ENCODE measurements around the gene PPARD.

PPARD gene

GRCh38 chr6:35468181-35468979 lies 126.0 kb downstream of the PPARD start, which contains the start of gene RPL10A:
RPL10A (plus strand) TSS chr6:35468401; CDS start chr6:35468435, 34 bp downstream.
- peaks cover 17% of the 10 kb centered on the region; the same call in 1 of the 2 replicates for H3K4me1 ChIP-seq (ENCODE audit: control insufficient read depth, insufficient read depth, low read length)
- H3K27ac ChIP-seq (ENCODE audit: low read depth, low read length): peak within 1 kb of the TSS; percentile 96
- H3K9me3 ChIP-seq (ENCODE audit: control insufficient read depth, insufficient read depth, low read depth, low read length): no peaks in the 10 kb centered on the region
- H3K9ac ChIP-seq (ENCODE audit: low read length): peak within 1 kb of the TSS; percentile 98
- H3K36me3 ChIP-seq (ENCODE audit: control insufficient read depth, insufficient read depth, low read length): peaks cover 70% of the 10 kb centered on the region
- peak within 1 kb of the TSS; percentile 96 for H3K4me3 ChIP-seq (ENCODE audit: low read depth, low read length)
- 0 out of 2 replicates have a peak, but pooled peaks cover 5% of the 10 kb centered on the region for H3K27me3 ChIP-seq (ENCODE audit: control insufficient read depth, insufficient read depth, low read length)

GRCh38 chr6:35468980-35469750 lies 126.8 kb downstream of the PPARD start:
- Histone ChIP-seq H3K36me3 (ENCODE audit: control insufficient read depth, insufficient read depth, low read length) (peaks cover 69% of the 10 kb centered on the region), H3K27ac (ENCODE audit: low read depth, low read length) (peak overlapping the region; percentile 96), H3K9me3 (ENCODE audit: control insufficient read depth, insufficient read depth, low read depth, low read length) (no peaks in the 10 kb centered on the region), H3K4me3 (ENCODE audit: low read depth, low read length) (peak overlapping the region; percentile 96), H3K27me3 (ENCODE audit: control insufficient read depth, insufficient read depth, low read length) (0 out of 2 replicates have a peak, but pooled peaks cover 5% of the 10 kb centered on the region), H3K4me1 (ENCODE audit: control insufficient read depth, insufficient read depth, low read length) (peaks cover 17% of the 10 kb centered on the region; the same call in 1 of the 2 replicates), H3K9ac (ENCODE audit: low read length) (peak overlapping the region; percentile 98)

- no peaks in the 10 kb centered on the region for H3K9me3 ChIP-seq (ENCODE audit: control insufficient read depth, insufficient read depth, low read depth, low read length)
Observed at GRCh38 chr6:35469751-35470662, 127.6 kb downstream of the PPARD start.

GRCh38 chr6:35470663-35471120 lies 128.3 kb downstream of the PPARD start:
- peak overlapping the region; percentile 98 for H3K9ac ChIP-seq (ENCODE audit: low read length)
- H3K4me3 ChIP-seq (ENCODE audit: low read depth, low read length): peak overlapping the region; percentile 96
- H3K36me3 ChIP-seq (ENCODE audit: control insufficient read depth, insufficient read depth, low read length): peaks cover 78% of the 10 kb centered on the region
- no peaks in the 10 kb centered on the region for H3K9me3 ChIP-seq (ENCODE audit: control insufficient read depth, insufficient read depth, low read depth, low read length)
- no peak overlapping the region for H3K27ac ChIP-seq (ENCODE audit: low read depth, low read length)
- H3K4me1 ChIP-seq (ENCODE audit: control insufficient read depth, insufficient read depth, low read length): peaks cover 17% of the 10 kb centered on the region; the same call in 1 of the 2 replicates
- H3K27me3 ChIP-seq (ENCODE audit: control insufficient read depth, insufficient read depth, low read length): 0 out of 2 replicates have a peak, but pooled peaks cover 5% of the 10 kb centered on the region

More at GRCh38 chr6:35469751-35470662, 127.6 kb downstream of the PPARD start:
- Histone ChIP-seq H3K36me3 (ENCODE audit: control insufficient read depth, insufficient read depth, low read length) (peaks cover 76% of the 10 kb centered on the region), H3K9ac (ENCODE audit: low read length) (peak overlapping the region; percentile 98), H3K27me3 (ENCODE audit: control insufficient read depth, insufficient read depth, low read length) (0 out of 2 replicates have a peak, but pooled peaks cover 5% of the 10 kb centered on the region), H3K27ac (ENCODE audit: low read depth, low read length) (peak overlapping the region; percentile 96), H3K4me1 (ENCODE audit: control insufficient read depth, insufficient read depth, low read length) (peaks cover 17% of the 10 kb centered on the region; the same call in 1 of the 2 replicates), H3K4me3 (ENCODE audit: low read depth, low read length) (peak overlapping the region; percentile 96)

DNA sequence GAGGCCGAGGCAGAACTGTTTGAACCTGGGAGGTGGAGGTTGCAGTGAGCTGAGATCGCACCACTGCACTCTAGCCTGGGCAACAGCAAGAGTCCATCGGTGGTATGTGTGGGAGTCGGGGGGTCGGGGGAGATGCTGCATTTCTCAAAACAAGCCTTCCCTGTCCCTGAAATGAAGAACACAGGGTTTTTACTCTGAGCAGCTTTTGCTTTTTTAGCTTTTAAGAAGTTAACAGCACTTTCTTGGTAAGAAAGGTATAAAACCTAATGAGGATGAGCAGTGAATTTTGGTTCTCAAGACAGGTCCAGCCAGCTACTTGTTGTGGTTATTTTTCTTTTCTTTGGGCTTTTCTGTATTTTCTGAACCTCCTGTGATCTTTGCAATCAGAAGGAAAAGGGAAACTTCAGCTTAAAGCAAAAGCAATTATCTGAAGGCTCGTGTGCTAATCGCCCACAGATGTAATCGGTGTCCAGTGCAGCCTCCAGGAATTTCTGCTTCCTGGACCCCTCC lies 129.5 kb downstream of the PPARD start:
- Histone ChIP-seq H3K9ac (ENCODE audit: low read length) (no peak overlapping the region), H3K4me1 (ENCODE audit: control insufficient read depth, insufficient read depth, low read length) (peaks cover 17% of the 10 kb centered on the region; the same call in 1 of the 2 replicates), H3K27ac (ENCODE audit: low read depth, low read length) (no peak overlapping the region), H3K4me3 (ENCODE audit: low read depth, low read length) (no peak overlapping the region), H3K36me3 (ENCODE audit: control insufficient read depth, insufficient read depth, low read length) (peaks cover 72% of the 10 kb centered on the region), H3K9me3 (ENCODE audit: control insufficient read depth, insufficient read depth, low read depth, low read length) (no peaks in the 10 kb centered on the region), H3K27me3 (ENCODE audit: control insufficient read depth, insufficient read depth, low read length) (0 out of 2 replicates have a peak, but pooled peaks cover 5% of the 10 kb centered on the region)

- no peak overlapping the region for H3K27ac ChIP-seq (ENCODE audit: low read depth, low read length)
- no peaks in the 10 kb centered on the region for H3K27me3 ChIP-seq (ENCODE audit: control insufficient read depth, insufficient read depth, low read length)
- H3K4me1 ChIP-seq (ENCODE audit: control insufficient read depth, insufficient read depth, low read length): peaks cover 15% of the 10 kb centered on the region; the same call in 1 of the 2 replicates
- no peaks in the 10 kb centered on the region for H3K9me3 ChIP-seq (ENCODE audit: control insufficient read depth, insufficient read depth, low read depth, low read length)
- H3K9ac ChIP-seq (ENCODE audit: low read length): no peak overlapping the region
- peaks cover 84% of the 10 kb centered on the region for H3K36me3 ChIP-seq (ENCODE audit: control insufficient read depth, insufficient read depth, low read length)
- H3K4me3 ChIP-seq (ENCODE audit: low read depth, low read length): no peak overlapping the region
Observed at GRCh38 chr6:35473075-35473849, 130.9 kb downstream of the PPARD start.

GRCh38 chr6:35473850-35474130 lies 131.4 kb downstream of the PPARD start:
- Histone ChIP-seq H3K27me3 (ENCODE audit: control insufficient read depth, insufficient read depth, low read length) (no peaks in the 10 kb centered on the region), H3K4me1 (ENCODE audit: control insufficient read depth, insufficient read depth, low read length) (peaks cover 15% of the 10 kb centered on the region; the same call in 1 of the 2 replicates), H3K9me3 (ENCODE audit: control insufficient read depth, insufficient read depth, low read depth, low read length) (no peaks in the 10 kb centered on the region), H3K9ac (ENCODE audit: low read length) (no peak overlapping the region), H3K4me3 (ENCODE audit: low read depth, low read length) (no peak overlapping the region), H3K36me3 (ENCODE audit: control insufficient read depth, insufficient read depth, low read length) (peaks cover 83% of the 10 kb centered on the region), H3K27ac (ENCODE audit: low read depth, low read length) (no peak overlapping the region)

DNA sequence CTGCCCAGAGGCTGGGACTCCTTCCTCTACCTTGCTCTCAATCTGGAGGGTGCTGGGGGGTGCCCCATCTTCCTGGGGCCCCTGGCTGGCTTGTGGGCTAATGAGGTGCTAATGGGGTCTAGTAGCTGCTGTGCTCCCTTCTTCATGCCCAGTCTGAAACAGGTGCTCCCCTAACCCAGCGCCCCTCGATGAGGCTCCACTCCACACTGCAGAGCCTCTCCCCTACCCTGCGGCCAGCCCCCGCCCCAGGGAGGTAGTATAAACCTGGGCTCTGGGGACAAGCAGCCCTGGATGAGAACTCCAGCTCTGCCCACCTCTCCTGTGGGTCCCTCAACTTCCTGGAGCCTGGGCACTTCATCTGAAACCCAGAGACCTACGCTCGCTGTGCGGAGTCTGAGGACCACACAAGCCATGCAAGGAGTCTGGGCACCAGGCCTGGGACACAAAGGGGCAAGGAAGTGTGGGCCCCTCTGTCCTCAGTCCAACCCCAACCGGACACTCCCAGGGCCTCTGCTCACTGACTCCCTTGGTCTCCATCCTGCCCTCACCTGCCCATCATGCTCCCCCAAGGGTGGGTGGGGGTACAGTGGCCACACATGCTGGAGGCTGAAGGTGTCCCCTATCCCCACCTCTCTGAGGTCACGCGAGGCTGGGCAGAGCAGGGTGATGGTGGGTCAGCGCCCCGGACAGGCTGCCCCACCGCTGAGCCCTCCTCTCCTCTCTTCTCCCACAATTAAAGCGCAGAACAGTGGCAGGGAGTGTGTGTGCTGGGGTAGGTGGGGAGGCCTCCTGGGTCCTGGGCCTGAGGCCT lies 132.0 kb downstream of the PPARD start:
- H3K27ac ChIP-seq (ENCODE audit: low read depth, low read length): no peak overlapping the region
- H3K9ac ChIP-seq (ENCODE audit: low read length): no peak overlapping the region
- H3K4me1 ChIP-seq (ENCODE audit: control insufficient read depth, insufficient read depth, low read length): peaks cover 15% of the 10 kb centered on the region; the same call in 1 of the 2 replicates
- no peak overlapping the region for H3K4me3 ChIP-seq (ENCODE audit: low read depth, low read length)
- no peaks in the 10 kb centered on the region for H3K9me3 ChIP-seq (ENCODE audit: control insufficient read depth, insufficient read depth, low read depth, low read length)
- H3K27me3 ChIP-seq (ENCODE audit: control insufficient read depth, insufficient read depth, low read length): no peaks in the 10 kb centered on the region
- H3K36me3 ChIP-seq (ENCODE audit: control insufficient read depth, insufficient read depth, low read length): peaks cover 82% of the 10 kb centered on the region

- no peak overlapping the region for H3K9ac ChIP-seq (ENCODE audit: low read length)
- H3K27me3 ChIP-seq (ENCODE audit: control insufficient read depth, insufficient read depth, low read length): no peaks in the 10 kb centered on the region
- H3K9me3 ChIP-seq (ENCODE audit: control insufficient read depth, insufficient read depth, low read depth, low read length): no peaks in the 10 kb centered on the region
- peaks cover 80% of the 10 kb centered on the region for H3K36me3 ChIP-seq (ENCODE audit: control insufficient read depth, insufficient read depth, low read length)
- H3K4me3 ChIP-seq (ENCODE audit: low read depth, low read length): no peak overlapping the region
- peaks cover 11% of the 10 kb centered on the region; the same call in 1 of the 2 replicates for H3K4me1 ChIP-seq (ENCODE audit: control insufficient read depth, insufficient read depth, low read length)
- no peak overlapping the region for H3K27ac ChIP-seq (ENCODE audit: low read depth, low read length)
Observed at GRCh38 chr6:35474942-35475570, 132.7 kb downstream of the PPARD start.

Measured in HUES6 (cell line).